Uterus (tissue), 4 donors: Measurements from ENCODE around the gene ATP6V0A4. TPM values are rescaled to one million over a fixed set of nuclear protein-coding genes. Genes with fewer than 3 reads are reported as not detected.

Source experiments
- DNase-seq, 2 donors: peaks; one replicate each; pipeline ENCODE4 v3.0.0-alpha.2; 2019 to 2020
- H3K27ac ChIP-seq, 2 donors: fragments of 200-600 bp; sonication (generic); 1 replicate in 1 of 2; 2 replicates in 1 of 2; pipeline ENCODE4 v1.5.1; 2016 to 2018
- H3K27me3 ChIP-seq, 2 donors: fragments of 200-600 bp; sonication (generic); one replicate each; pipeline ENCODE4 v1.5.1; 2018 to 2019; ENCODE audit warnings: control low read depth in 1 of 2
- H3K36me3 ChIP-seq, 2 donors: fragments of 200-600 bp; sonication (generic); one replicate each; pipeline ENCODE4 v1.5.1; 2019; ENCODE audit warnings: control low read depth in 1 of 2
- H3K4me1 ChIP-seq, 2 donors: fragments of 200-600 bp; sonication (generic); one replicate each; pipeline ENCODE4 v1.5.1; 2018 to 2019; ENCODE audit warnings: control low read depth in 1 of 2
- H3K4me3 ChIP-seq, 2 donors: fragments of 200-600 bp; sonication (generic); 1 replicate in 1 of 2; 2 replicates in 1 of 2; pipeline ENCODE4 v1.5.1; 2018 to 2019; ENCODE audit warnings: mild to moderate bottlenecking in 1 of 2
- H3K9me3 ChIP-seq, 2 donors: fragments of 200-600 bp; sonication (generic); one replicate each; pipeline ENCODE4 v1.5.1; 2019; ENCODE audit warnings: control low read depth in 1 of 2
- POLR2A ChIP-seq, 2 donors: fragments of 450-650 bp; IDR thresholded peaks; one replicate each; pipeline ENCODE4 v1.6.1; 2016; ENCODE audit warnings: antibody characterized with exemption in 2 of 2, mild to moderate bottlenecking in 1 of 2, moderate library complexity in 1 of 2
- intact Hi-C: fragments of 100-400 bp; cut with DNase I; formaldehyde crosslinking; loops from one replicate; pipeline ENCODE4 v1.15.1; 2023; ENCODE audit warnings: low total_unique reads
- total RNA-seq, 4 donors: library from RNA; depleted of rRNA in 3 of 4; stranded (reverse); fragments of >200 nt in 3 of 4; gene quantifications; one replicate each; pipeline versions ENCODE4 v1.1.0 to v1.2.4, GENCODE V29; 2014 to 2023
- TF ChIP-seq, protein P1 (sequence below), 4 experiments: fragments of 200-600 bp in 2 of 4; fragments of 450-650 bp in 2 of 4; sonication (generic) in 2 of 4; IDR thresholded peaks; one replicate each; pipeline ENCODE4 v1.5.1; 2016 to 2019; ENCODE audit warnings: antibody characterized with exemption in 4 of 4, mild to moderate bottlenecking in 2 of 4, moderate library complexity in 1 of 4
- donor health status: DM: yes; HTN: yes; CAD: no.

ATP6V0A4 gene
- total RNA-seq, 4 donors from 2014 or later, result not detected

DNA sequence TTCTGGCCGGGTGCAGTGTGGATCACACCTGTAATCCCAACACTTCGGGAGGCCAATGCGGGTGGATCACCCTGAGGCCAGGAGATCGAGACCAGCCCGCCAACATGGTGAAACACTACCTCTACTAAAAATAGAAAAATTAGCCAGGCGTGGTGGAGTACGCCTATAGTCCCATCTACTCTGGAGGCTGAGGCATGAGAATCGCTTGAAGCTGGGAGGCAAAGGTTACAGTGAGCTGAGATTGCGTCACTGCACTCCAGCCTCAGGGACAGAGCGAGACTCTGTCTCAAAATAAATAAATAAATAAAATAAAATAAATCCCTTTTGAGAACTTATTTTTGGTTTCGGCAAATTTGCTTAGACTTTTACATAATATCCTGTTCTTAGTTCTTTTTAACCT is 31.3 kb upstream of the ATP6V0A4 start:
- Histone ChIP-seq H3K27ac (no peak overlapping the region), H3K36me3 (no peaks in the 10 kb centered on the region), H3K4me1 (no peaks in the 10 kb centered on the region), H3K27me3 (no peaks in the 10 kb centered on the region), H3K9me3 (no peaks in the 10 kb centered on the region), H3K4me3 (no peak overlapping the region)
- intact Hi-C loops, result no loop called here
- DNase-seq, result no peak
- TF ChIP-seq, protein P1, sequence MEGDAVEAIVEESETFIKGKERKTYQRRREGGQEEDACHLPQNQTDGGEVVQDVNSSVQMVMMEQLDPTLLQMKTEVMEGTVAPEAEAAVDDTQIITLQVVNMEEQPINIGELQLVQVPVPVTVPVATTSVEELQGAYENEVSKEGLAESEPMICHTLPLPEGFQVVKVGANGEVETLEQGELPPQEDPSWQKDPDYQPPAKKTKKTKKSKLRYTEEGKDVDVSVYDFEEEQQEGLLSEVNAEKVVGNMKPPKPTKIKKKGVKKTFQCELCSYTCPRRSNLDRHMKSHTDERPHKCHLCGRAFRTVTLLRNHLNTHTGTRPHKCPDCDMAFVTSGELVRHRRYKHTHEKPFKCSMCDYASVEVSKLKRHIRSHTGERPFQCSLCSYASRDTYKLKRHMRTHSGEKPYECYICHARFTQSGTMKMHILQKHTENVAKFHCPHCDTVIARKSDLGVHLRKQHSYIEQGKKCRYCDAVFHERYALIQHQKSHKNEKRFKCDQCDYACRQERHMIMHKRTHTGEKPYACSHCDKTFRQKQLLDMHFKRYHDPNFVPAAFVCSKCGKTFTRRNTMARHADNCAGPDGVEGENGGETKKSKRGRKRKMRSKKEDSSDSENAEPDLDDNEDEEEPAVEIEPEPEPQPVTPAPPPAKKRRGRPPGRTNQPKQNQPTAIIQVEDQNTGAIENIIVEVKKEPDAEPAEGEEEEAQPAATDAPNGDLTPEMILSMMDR (IDR thresholded peaks at IDR 0.05), result no peak
- no peak for TF ChIP-seq POLR2A (IDR thresholded peaks at IDR 0.05)

DNA sequence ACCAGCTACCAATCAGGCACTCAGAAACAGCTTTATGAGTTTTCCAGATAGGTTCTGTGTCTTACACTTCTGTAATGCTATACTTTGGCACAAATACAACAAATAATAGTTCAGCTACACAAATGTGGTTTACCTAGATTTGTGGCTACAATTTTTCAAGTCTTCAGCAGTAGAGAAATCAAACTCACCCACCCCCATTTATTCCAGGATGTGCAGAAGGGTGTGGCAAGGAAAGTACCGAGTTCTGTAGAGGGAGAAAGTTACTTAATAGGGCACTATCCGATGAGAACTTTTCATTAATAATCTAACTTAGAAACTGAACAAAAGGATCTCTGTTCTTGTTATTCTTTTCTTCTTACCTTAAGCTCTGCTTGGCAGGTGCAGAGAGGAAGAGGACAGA is 30.3 kb upstream of the ATP6V0A4 start:
- Histone ChIP-seq H3K4me3 (no peak overlapping the region), H3K27me3 (no peaks in the 10 kb centered on the region), H3K4me1 (no peaks in the 10 kb centered on the region), H3K27ac (no peak overlapping the region), H3K9me3 (no peaks in the 10 kb centered on the region), H3K36me3 (no peaks in the 10 kb centered on the region)
- intact Hi-C loops, result no loop called here
- DNase-seq, result no peak
- TF ChIP-seq POLR2A (IDR thresholded peaks at IDR 0.05), result no peak
- TF ChIP-seq, protein P1 (IDR thresholded peaks at IDR 0.05), result no peak

DNA sequence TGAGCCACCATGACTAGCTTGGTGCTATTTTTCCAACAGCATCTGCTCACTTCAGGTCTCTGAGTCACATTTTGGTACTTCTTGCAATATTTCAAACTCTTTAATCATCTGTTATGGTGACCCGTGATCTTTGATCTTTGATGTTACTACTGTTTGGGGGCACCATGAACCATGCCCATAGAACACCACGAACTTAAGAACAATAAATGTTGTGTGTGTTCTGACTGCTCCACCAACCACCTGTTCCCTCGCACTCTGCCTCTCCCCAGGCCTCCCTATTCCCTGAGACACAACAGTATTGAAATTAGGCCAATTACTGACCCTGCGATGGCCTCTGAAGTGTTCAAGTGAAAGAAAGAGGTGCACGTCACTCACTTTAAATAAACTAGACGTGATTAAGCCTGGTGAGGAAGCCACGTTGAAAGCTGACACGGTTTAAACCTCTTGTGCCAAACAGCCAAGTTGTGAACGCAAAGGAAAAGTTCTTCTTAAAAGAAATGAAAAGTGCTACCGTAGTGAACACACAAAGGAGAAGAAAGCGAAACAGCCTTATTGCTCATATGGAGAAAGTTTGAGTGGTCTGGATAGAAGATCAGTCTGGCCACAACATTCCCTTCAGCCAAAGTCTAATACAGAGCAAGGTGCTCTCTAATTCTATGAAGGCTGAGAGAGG is 27.2 kb upstream of the ATP6V0A4 start:
- TF ChIP-seq, protein P1 (IDR thresholded peaks at IDR 0.05), result no peak
- no peak for TF ChIP-seq POLR2A (IDR thresholded peaks at IDR 0.05)
- no peak overlapping the region for H3K4me3 ChIP-seq
- intact Hi-C loops, result no loop called here
- H3K27ac ChIP-seq, result no peak overlapping the region
- no peak for DNase-seq
- H3K36me3 ChIP-seq, result no peaks in the 10 kb centered on the region
- H3K27me3 ChIP-seq, result no peaks in the 10 kb centered on the region
- H3K4me1 ChIP-seq, result no peaks in the 10 kb centered on the region
- H3K9me3 ChIP-seq, result no peaks in the 10 kb centered on the region

DNA sequence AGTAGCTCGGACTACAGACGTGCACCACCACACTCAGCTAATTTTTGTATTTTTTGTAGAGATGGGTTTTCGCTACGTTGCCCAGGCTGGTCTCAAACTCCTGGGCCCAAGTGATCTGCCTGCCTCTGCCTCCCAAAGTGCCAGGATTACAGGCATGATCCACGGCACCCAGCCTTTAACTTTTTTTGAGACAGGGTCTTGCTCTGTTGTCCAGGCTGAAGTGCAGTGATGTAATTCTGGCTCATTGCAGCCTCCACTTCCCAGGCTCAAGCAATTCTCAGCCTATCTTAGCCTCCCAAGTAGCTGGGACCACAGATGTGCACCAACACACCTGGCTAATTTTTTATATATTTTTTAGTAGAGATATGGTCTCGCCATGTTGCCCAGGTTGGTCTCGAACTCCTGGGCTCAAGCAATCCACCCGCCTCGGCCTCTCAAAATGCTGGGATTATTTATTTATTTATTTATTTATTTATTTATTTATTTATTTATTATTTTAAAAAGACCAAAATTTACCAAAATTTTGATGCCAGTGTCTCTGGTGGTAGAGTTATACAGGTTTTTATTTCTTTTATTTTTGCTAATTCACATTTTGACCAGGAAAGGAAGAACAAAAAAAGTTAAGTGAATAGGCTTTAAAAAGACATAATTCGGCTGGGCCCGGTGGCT is 25.0 kb upstream of the ATP6V0A4 start:
- Histone ChIP-seq H3K27ac (no peak overlapping the region), H3K36me3 (no peaks in the 10 kb centered on the region), H3K4me1 (no peaks in the 10 kb centered on the region), H3K27me3 (no peaks in the 10 kb centered on the region), H3K4me3 (no peak overlapping the region), H3K9me3 (no peaks in the 10 kb centered on the region)
- TF ChIP-seq, protein P1 (IDR thresholded peaks at IDR 0.05), result no peak
- no peak for TF ChIP-seq POLR2A (IDR thresholded peaks at IDR 0.05)
- intact Hi-C loops, result no loop called here
- no peak for DNase-seq

DNA sequence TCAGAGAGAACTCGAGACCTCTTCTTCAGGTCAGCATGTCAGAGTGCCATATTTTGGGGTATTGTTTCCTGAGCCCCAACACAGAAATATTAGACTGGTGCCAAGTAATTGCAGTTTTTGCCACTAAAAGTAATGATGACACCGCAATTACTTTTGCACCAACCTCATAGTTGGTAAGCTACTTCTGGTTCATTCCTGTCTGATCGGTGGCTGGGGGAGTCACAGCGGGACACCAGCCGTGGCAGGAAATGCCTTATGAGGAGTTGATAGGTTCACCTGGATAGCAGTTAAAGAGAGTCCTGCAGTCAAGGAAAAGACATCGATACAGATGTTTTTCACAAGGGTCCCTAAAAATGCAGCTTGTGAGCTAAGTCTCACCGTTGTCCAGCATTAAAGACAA is 23.9 kb upstream of the ATP6V0A4 start:
- H3K27me3 ChIP-seq, result no peaks in the 10 kb centered on the region
- intact Hi-C loops, result no loop called here
- no peaks in the 10 kb centered on the region for H3K36me3 ChIP-seq
- no peak for DNase-seq
- no peak overlapping the region for H3K27ac ChIP-seq
- no peak overlapping the region for H3K4me3 ChIP-seq
- TF ChIP-seq, protein P1 (IDR thresholded peaks at IDR 0.05), result no peak
- TF ChIP-seq POLR2A (IDR thresholded peaks at IDR 0.05), result no peak
- no peaks in the 10 kb centered on the region for H3K4me1 ChIP-seq
- H3K9me3 ChIP-seq, result no peaks in the 10 kb centered on the region
